GM06990 (cell line): ENCODE results near the gene FZD10.

Source experiments
- DNase-seq: peaks from one replicate; pipeline ENCODE4 v3.0.0-alpha.2; 2011; ENCODE audit not compliant: insufficient read length; ENCODE audit errors: extremely low read depth
- H3K27me3 ChIP-seq: replicated peaks from 2 replicates; pipeline ENCODE4 v1.6.0; 2011; ENCODE audit warnings: low read length; ENCODE audit not compliant: control insufficient read depth, insufficient read depth
- H3K36me3 ChIP-seq: 2 replicates; pipeline ENCODE4 v1.5.1; 2011; ENCODE audit warnings: low read length; ENCODE audit not compliant: control insufficient read depth, insufficient read depth
- H3K4me3 ChIP-seq: replicated peaks from 2 replicates; pipeline ENCODE4 v1.5.1; 2011; ENCODE audit warnings: low read depth, mild to moderate bottlenecking, control low read depth, low read length
- CTCF ChIP-seq: IDR thresholded peaks from 2 replicates; pipeline ENCODE4 v1.5.1; 2011; ENCODE audit warnings: low read length, control low read depth, mild to moderate bottlenecking, inconsistent platforms; ENCODE audit not compliant: insufficient read depth, poor library complexity, severe bottlenecking

The FZD10 gene

GRCh38 chr12:130162267-130162666 lies at the start of gene FZD10:
Gene FZD10, plus strand, starts transcription at chr12:130162464. Its CDS starts 479 bp downstream, at chr12:130162943.
- no peak for DNase-seq
- no peak within 1 kb of the TSS for H3K4me3 ChIP-seq
- H3K27me3 ChIP-seq = no peaks in the 10 kb centered on the region
- no peak for TF ChIP-seq CTCF
- H3K36me3 ChIP-seq = no peaks in the 10 kb centered on the region

- no peak for DNase-seq
- TF ChIP-seq CTCF = no peak
- Histone ChIP-seq H3K36me3 (no peaks in the 10 kb centered on the region), H3K27me3 (no peaks in the 10 kb centered on the region), H3K4me3 (no peak overlapping the region)
These were observed 47.3 kb upstream of the FZD10 start for GRCh38 chr12:130114952-130115351.

- no peak for TF ChIP-seq CTCF
- Histone ChIP-seq H3K36me3 (no peaks in the 10 kb centered on the region), H3K27me3 (no peaks in the 10 kb centered on the region), H3K4me3 (no peak overlapping the region)
- DNase-seq = no peak
These were observed 46.6 kb upstream of the FZD10 start for GRCh38 chr12:130115646-130116045.

GRCh38 chr12:130116791-130117190 lies 45.5 kb upstream of the FZD10 start:
- no peak for DNase-seq
- Histone ChIP-seq H3K36me3 (no peaks in the 10 kb centered on the region), H3K27me3 (no peaks in the 10 kb centered on the region), H3K4me3 (no peak overlapping the region)
- no peak for TF ChIP-seq CTCF

- no peak for DNase-seq
- no peak for TF ChIP-seq CTCF
- Histone ChIP-seq H3K4me3 (no peak overlapping the region), H3K27me3 (no peaks in the 10 kb centered on the region), H3K36me3 (no peaks in the 10 kb centered on the region)
These were observed 45.0 kb upstream of the FZD10 start for GRCh38 chr12:130117233-130117632.

- Histone ChIP-seq H3K36me3 (no peaks in the 10 kb centered on the region), H3K27me3 (no peaks in the 10 kb centered on the region), H3K4me3 (no peak overlapping the region)
- no peak for TF ChIP-seq CTCF
- DNase-seq = no peak
These were observed 44.6 kb upstream of the FZD10 start for GRCh38 chr12:130117701-130118100.
